Testis (tissue), 3 donors: ENCODE measurements around the gene FAM163B. TPM values are rescaled to one million over a fixed set of nuclear protein-coding genes. Genes with fewer than 3 reads are reported as not detected.
A peak's percentile ranks its signal among the peaks of the same experiment; 100 is the strongest.

Experiments
- DNase-seq: peaks from one replicate; pipeline ENCODE4 v3.0.0-alpha.2; 2019
- H3K27ac ChIP-seq, 2 donors: fragments of 200-600 bp; sonication (generic); one replicate each; pipeline ENCODE4 v1.5.1; 2019
- H3K27me3 ChIP-seq: fragments of 200-600 bp; sonication (generic); one replicate; pipeline ENCODE4 v1.5.1; 2019
- H3K36me3 ChIP-seq: fragments of 200-600 bp; sonication (generic); one replicate; pipeline ENCODE4 v1.5.1; 2017; ENCODE audit warnings: low read depth; ENCODE audit errors: missing control alignments
- H3K4me1 ChIP-seq: fragments of 200-600 bp; sonication (generic); one replicate; pipeline ENCODE4 v1.5.1; 2019
- H3K4me3 ChIP-seq, 2 donors: fragments of 200-600 bp; sonication (generic); one replicate each; pipeline ENCODE4 v1.5.1; 2017 to 2019
- H3K9me3 ChIP-seq: fragments of 200-600 bp; sonication (generic); one replicate; pipeline ENCODE4 v1.5.1; 2017
- CTCF ChIP-seq, 3 experiments: fragments of 450-650 bp in 2 of 3; fragments of 200-600 bp in 1 of 3; sonication (generic) in 1 of 3; IDR thresholded peaks; one replicate each; pipeline ENCODE4 v1.5.1; 2016 to 2019; ENCODE audit warnings: antibody characterized with exemption in 3 of 3, mild to moderate bottlenecking in 2 of 3, moderate library complexity in 1 of 3
- POLR2A ChIP-seq: fragments of 450-650 bp; IDR thresholded peaks from one replicate; pipeline ENCODE4 v1.6.1; 2017; ENCODE audit warnings: antibody characterized with exemption, mild to moderate bottlenecking, moderate library complexity
- WGBS, 2 donors: methylation state at CpG; one replicate each; pipeline ENCODE4 v1.1.5; 2018; 5-methylcytosine and 5-hydroxymethylcytosine counted together
- intact Hi-C: fragments of 100-400 bp; cut with DNase I; formaldehyde crosslinking; loops from one replicate; pipeline ENCODE4 v1.15.1; 2023; ENCODE audit warnings: low total_unique reads
- polyA plus RNA-seq: library from polyadenylated mRNA; stranded (reverse); fragments of 350-450 nt; fragmentation: Illumina TruSeq; extraction: RNeasy Lipid Tissue Mini Kit (QIAGEN cat#74804); gene quantifications from one replicate; pipeline ENCODE4 v1.2.3, GENCODE V29; 2014; ENCODE audit warnings: low read depth, low replicate concordance; ENCODE audit not compliant: insufficient read depth
- total RNA-seq, 2 donors: library from RNA; depleted of rRNA; stranded (reverse); fragments of >200 nt; gene quantifications; one replicate each; pipeline ENCODE4 v1.2.3, GENCODE V29; 2016

Gene FAM163B
- total and polyA plus RNA-seq, 3 donors from 2014 or later, result 2.2 to 3.8 (median 2.8) TPM

- no peak for TF ChIP-seq POLR2A
- TF ChIP-seq CTCF (IDR thresholded peaks at IDR 0.05), result no peak
- intact Hi-C loops, result no loop called here
- Histone ChIP-seq H3K36me3 (no peaks in the 10 kb centered on the region), H3K4me1 (peaks cover 5% of the 10 kb centered on the region), H3K9me3 (no peaks in the 10 kb centered on the region), H3K4me3 (no peak overlapping the region), H3K27me3 (no peaks in the 10 kb centered on the region), H3K27ac (no peak overlapping the region)
- WGBS, 2 donors, result 68 to 80% methylated on average over 8 of the region's 8 CpGs
- DNase-seq, result no peak
Observed at GRCh38 chr9:133638076-133638475, 28.9 kb upstream of the FAM163B start.

GRCh38 chr9:133637451-133638055 is 28.4 kb upstream of the FAM163B start:
- peaks cover 5% of the 10 kb centered on the region for H3K4me1 ChIP-seq
- H3K27ac ChIP-seq, result no peak overlapping the region
- 72 to 74% methylated on average over 8 to 12 of the region's 12 CpGs for WGBS, 2 donors
- H3K27me3 ChIP-seq, result no peaks in the 10 kb centered on the region
- H3K36me3 ChIP-seq, result no peaks in the 10 kb centered on the region
- intact Hi-C loops, result no loop called here
- H3K9me3 ChIP-seq, result no peaks in the 10 kb centered on the region
- TF ChIP-seq CTCF (IDR thresholded peaks at IDR 0.05) (no peak), POLR2A (no peak)
- DNase-seq, result peak; percentile 29
- no peak overlapping the region for H3K4me3 ChIP-seq

- WGBS, 2 donors, result 91 to 95% methylated on average over 2 to 12 of the region's 12 CpGs
- H3K36me3 ChIP-seq, result no peaks in the 10 kb centered on the region
- intact Hi-C loops, result no loop called here
- no peaks in the 10 kb centered on the region for H3K9me3 ChIP-seq
- no peak for TF ChIP-seq POLR2A
- TF ChIP-seq CTCF (IDR thresholded peaks at IDR 0.05), result no peak
- no peaks in the 10 kb centered on the region for H3K27me3 ChIP-seq
- no peak overlapping the region for H3K27ac ChIP-seq
- peaks cover 5% of the 10 kb centered on the region for H3K4me1 ChIP-seq
- H3K4me3 ChIP-seq, result no peak overlapping the region
- no peak for DNase-seq
Observed at GRCh38 chr9:133636902-133637301, 27.7 kb upstream of the FAM163B start.

GRCh38 chr9:133635533-133636531 is 26.6 kb upstream of the FAM163B start, which contains the start of gene DBH:
TSS of gene DBH (plus strand) at chr9:133636363. CDS start at chr9:133636372, 9 bp downstream.
- H3K9me3 ChIP-seq, result no peaks in the 10 kb centered on the region
- H3K27me3 ChIP-seq, result no peaks in the 10 kb centered on the region
- H3K27ac ChIP-seq, result no peak within 1 kb of the TSS
- no peak for DNase-seq
- WGBS, 2 donors, result 91 to 93% methylated on average over 12 to 24 of the region's 24 CpGs
- no peaks in the 10 kb centered on the region for H3K36me3 ChIP-seq
- peaks cover 5% of the 10 kb centered on the region for H3K4me1 ChIP-seq
- H3K4me3 ChIP-seq, result no peak within 1 kb of the TSS
- no peak for TF ChIP-seq CTCF (IDR thresholded peaks at IDR 0.05)
- TF ChIP-seq POLR2A, result no peak
- intact Hi-C loops, result no loop called here
